Lower leg skin (tissue), 4 donors: ENCODE results near the gene CHCHD10. TPM values are rescaled to one million over a fixed set of nuclear protein-coding genes. Genes with fewer than 3 reads are reported as not detected.

Source experiments
- DNase-seq, 2 donors: peaks; one replicate each; pipeline ENCODE4 v3.0.0-alpha.2; 2019; ENCODE audit warnings: low spot score in 2 of 2
- H3K4me3 ChIP-seq: fragments of 200-600 bp; sonication (generic); 2 replicates; pipeline ENCODE4 v1.5.1; 2017; ENCODE audit warnings: mild to moderate bottlenecking, low read depth; ENCODE audit not compliant: poor library complexity, severe bottlenecking
- POLR2A ChIP-seq, 2 donors: fragments of 450-650 bp; IDR thresholded peaks; one replicate each; pipeline ENCODE4 v1.6.1; 2016 to 2017; ENCODE audit warnings: antibody characterized with exemption in 2 of 2, mild to moderate bottlenecking in 1 of 2, moderate library complexity in 1 of 2
- WGBS, 2 donors: methylation state at CpG; one replicate each; pipeline ENCODE4 v1.1.5; 2018; 5-methylcytosine and 5-hydroxymethylcytosine counted together
- intact Hi-C: fragments of 100-400 bp; cut with DNase I; formaldehyde crosslinking; loops from one replicate; pipeline ENCODE4 v1.15.0; 2023; ENCODE audit warnings: low total_unique reads
- total RNA-seq, 4 donors: library from RNA; depleted of rRNA; stranded (reverse); fragments of >200 nt; gene quantifications; one replicate each; pipeline ENCODE4 v1.1.0, GENCODE V29; 2016
- TF ChIP-seq, protein P1 (sequence below), 3 donors: fragments of 450-650 bp; IDR thresholded peaks; one replicate each; pipeline ENCODE4 v1.5.1; 2016; ENCODE audit warnings: antibody characterized with exemption in 3 of 3, mild to moderate bottlenecking in 3 of 3, moderate library complexity in 2 of 3

The CHCHD10 gene
- total RNA-seq, 4 donors from 2014 or later: 3.8 to 28.3 (median 11.4) TPM

DNA sequence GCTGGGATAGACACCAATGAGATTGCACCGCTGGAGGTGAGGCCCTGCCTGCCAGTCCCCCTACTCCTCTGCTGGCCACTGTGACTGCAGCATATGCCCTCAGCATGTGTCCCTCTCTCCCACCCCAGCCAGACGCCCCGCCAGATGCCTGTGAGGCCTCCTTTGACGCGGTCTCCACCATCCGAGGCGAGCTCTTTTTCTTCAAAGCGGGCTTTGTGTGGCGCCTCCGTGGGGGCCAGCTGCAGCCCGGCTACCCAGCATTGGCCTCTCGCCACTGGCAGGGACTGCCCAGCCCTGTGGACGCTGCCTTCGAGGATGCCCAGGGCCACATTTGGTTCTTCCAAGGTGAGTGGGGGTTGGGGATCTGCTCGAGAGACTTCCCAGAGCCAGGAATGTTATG lies 13.3 kb upstream of the CHCHD10 start:
- TF ChIP-seq, protein P1, sequence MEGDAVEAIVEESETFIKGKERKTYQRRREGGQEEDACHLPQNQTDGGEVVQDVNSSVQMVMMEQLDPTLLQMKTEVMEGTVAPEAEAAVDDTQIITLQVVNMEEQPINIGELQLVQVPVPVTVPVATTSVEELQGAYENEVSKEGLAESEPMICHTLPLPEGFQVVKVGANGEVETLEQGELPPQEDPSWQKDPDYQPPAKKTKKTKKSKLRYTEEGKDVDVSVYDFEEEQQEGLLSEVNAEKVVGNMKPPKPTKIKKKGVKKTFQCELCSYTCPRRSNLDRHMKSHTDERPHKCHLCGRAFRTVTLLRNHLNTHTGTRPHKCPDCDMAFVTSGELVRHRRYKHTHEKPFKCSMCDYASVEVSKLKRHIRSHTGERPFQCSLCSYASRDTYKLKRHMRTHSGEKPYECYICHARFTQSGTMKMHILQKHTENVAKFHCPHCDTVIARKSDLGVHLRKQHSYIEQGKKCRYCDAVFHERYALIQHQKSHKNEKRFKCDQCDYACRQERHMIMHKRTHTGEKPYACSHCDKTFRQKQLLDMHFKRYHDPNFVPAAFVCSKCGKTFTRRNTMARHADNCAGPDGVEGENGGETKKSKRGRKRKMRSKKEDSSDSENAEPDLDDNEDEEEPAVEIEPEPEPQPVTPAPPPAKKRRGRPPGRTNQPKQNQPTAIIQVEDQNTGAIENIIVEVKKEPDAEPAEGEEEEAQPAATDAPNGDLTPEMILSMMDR (IDR thresholded peaks at IDR 0.05): no peak
- TF ChIP-seq POLR2A (IDR thresholded peaks at IDR 0.05): no peak
- H3K4me3 ChIP-seq: no peak overlapping the region
- intact Hi-C loops: no loop called here
- no peak for DNase-seq
- 73% methylated on average over 15 of the region's 15 CpGs for WGBS, 2 donors

DNA sequence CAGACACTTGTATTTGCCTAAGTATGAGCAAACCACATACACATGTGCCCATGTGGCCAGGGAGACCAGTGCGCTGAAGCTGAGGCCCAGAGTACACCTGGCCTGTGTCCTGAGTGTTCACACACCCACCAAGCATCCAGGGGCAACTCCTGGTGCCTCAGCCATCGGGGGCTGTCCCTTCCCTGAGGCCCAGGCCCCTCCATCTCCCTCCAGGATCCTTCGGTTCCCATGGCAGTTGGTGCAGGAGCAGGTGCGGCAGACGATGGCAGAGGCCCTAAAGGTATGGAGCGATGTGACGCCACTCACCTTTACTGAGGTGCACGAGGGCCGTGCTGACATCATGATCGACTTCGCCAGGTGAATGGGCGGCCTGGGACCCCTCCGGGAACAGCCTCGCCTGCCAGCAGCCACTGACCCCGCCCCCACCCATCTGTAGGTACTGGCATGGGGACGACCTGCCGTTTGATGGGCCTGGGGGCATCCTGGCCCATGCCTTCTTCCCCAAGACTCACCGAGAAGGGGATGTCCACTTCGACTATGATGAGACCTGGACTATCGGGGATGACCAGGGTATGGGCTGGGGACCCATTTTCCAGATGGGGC lies 12.5 kb upstream of the CHCHD10 start:
- intact Hi-C loops: no loop called here
- no peak overlapping the region for H3K4me3 ChIP-seq
- TF ChIP-seq, protein P1 (IDR thresholded peaks at IDR 0.05): no peak
- TF ChIP-seq POLR2A (IDR thresholded peaks at IDR 0.05): no peak
- DNase-seq: no peak
- 80 to 87% methylated on average over 20 of the region's 20 CpGs for WGBS, 2 donors

DNA sequence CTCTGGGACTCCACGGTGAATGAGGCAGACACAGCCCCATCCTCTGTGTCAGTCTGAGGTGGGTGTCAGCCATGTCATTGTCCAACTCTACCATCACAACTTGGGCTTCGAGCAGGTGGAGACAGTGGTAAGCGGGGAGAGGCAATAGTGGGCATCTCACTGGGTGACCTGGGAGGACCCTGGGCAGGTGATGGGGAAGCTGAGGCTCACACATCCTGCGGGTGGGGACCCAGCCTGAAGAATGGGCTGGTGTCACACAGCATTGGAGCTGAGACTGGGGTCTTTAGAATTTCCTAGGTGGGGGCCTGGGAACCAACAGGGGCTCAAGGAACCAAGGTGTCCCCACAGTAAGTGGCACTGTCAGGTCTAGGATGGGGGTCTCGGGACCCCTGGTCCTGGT lies 12.0 kb upstream of the CHCHD10 start:
- DNase-seq: no peak
- 89 to 95% methylated on average over 5 of the region's 5 CpGs for WGBS, 2 donors
- H3K4me3 ChIP-seq: no peak overlapping the region
- intact Hi-C loops: no loop called here
- TF ChIP-seq, protein P1 (IDR thresholded peaks at IDR 0.05): no peak
- no peak for TF ChIP-seq POLR2A (IDR thresholded peaks at IDR 0.05)

DNA sequence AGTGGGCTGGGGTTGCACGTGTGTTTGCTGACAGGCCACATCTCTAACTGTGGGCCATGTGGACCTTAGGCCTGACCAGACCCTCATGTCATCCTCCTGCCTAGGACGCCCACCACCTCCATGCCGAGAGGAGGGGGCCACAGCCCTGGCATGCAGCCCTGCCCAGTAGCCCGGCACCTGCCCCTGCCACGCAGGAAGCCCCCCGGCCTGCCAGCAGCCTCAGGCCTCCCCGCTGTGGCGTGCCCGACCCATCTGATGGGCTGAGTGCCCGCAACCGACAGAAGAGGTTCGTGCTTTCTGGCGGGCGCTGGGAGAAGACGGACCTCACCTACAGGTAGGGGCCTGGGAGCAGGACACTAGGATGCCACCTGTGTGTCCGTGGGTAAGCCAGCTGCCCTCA lies 11.3 kb upstream of the CHCHD10 start:
- H3K4me3 ChIP-seq: no peak overlapping the region
- 75 to 95% methylated on average over 6 to 15 of the region's 16 CpGs for WGBS, 2 donors
- DNase-seq: no peak
- TF ChIP-seq, protein P1 (IDR thresholded peaks at IDR 0.05): no peak
- no peak for TF ChIP-seq POLR2A (IDR thresholded peaks at IDR 0.05)
- intact Hi-C loops: no loop called here

DNA sequence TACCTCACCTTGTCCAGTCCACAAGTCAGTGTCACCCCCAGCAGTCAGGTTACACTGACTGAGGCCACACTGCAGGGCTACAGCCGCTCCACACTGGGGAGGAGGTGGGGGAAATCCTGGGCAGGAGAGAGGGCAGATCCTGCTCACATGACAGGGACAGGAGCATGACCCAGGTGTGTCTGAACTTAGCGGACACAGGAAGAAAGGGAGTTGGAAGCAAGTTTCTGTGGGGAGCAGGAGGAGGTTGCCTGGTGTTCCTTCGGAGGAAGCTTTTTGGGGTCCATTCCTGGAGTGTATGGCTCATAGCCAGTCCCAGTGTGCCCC lies 10.8 kb upstream of the CHCHD10 start:
- no peak overlapping the region for H3K4me3 ChIP-seq
- DNase-seq: no peak
- no peak for TF ChIP-seq POLR2A (IDR thresholded peaks at IDR 0.05)
- TF ChIP-seq, protein P1 (IDR thresholded peaks at IDR 0.05): no peak
- intact Hi-C loops: no loop called here
- 65 to 78% methylated on average over 3 of the region's 3 CpGs for WGBS, 2 donors
